GM19035 (cell line): ENCODE data around the gene METTL6.
"Not testable (repeated sequence)": the region's sequence is repeated elsewhere in the genome, so short reads cannot be mapped to it uniquely, and the experiment has no call there.

Source experiments
- ATAC-seq: cut with Tn5 transposase; IDR thresholded peaks from one replicate; pipeline ENCODE4 v1.9.1; 2021; ENCODE audit not compliant: unreplicated experiment

Gene METTL6

GRCh38 chr3:15375461-15376000 lies 51.8 kb downstream of the METTL6 start:
- ATAC-seq = no peak

GRCh38 chr3:15372918-15373317 lies 54.4 kb downstream of the METTL6 start:
- ATAC-seq = no peak

- no peak for ATAC-seq
Measured at GRCh38 chr3:15368561-15369135, 58.7 kb downstream of the METTL6 start.

- ATAC-seq = no peak
Measured at GRCh38 chr3:15367059-15367458, 60.3 kb downstream of the METTL6 start.

- ATAC-seq = not testable (repeated sequence)
Measured at GRCh38 chr3:15364078-15364477, 63.3 kb downstream of the METTL6 start.

DNA sequence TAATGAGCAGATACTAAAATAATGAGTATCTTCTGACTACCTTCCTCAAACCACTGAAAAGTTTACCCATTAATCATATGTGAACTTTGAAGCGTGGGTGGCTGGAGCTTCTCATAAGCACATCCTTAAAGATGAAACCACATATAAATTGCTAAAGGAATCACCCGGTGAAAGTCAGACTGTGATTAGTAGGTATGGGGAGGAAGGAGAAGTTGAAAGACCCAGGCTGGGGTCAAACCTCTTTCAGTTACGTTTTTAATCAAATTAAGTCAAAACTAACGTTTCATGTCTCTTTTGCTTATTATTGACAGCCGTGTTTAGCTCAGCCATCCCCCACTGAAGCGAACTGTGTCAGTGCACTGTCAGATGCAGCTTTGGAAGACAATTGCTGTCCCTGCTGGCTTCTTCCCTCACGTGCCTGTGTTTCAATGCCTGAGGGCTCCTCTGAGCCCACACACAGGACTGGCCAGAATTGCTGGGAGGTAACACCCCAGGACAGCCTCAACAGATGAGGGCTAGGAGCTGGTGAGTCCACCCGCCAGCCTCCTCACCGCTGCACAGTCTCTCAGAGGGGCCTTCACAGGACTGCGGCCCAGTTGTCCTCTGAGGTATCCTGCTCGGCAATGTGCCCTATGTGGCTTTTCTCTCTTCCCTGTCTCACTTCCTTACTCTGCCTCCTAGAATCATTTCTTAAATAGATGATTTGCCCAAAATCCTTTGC lies 65.7 kb downstream of the METTL6 start:
- ATAC-seq = peak; percentile 84

DNA sequence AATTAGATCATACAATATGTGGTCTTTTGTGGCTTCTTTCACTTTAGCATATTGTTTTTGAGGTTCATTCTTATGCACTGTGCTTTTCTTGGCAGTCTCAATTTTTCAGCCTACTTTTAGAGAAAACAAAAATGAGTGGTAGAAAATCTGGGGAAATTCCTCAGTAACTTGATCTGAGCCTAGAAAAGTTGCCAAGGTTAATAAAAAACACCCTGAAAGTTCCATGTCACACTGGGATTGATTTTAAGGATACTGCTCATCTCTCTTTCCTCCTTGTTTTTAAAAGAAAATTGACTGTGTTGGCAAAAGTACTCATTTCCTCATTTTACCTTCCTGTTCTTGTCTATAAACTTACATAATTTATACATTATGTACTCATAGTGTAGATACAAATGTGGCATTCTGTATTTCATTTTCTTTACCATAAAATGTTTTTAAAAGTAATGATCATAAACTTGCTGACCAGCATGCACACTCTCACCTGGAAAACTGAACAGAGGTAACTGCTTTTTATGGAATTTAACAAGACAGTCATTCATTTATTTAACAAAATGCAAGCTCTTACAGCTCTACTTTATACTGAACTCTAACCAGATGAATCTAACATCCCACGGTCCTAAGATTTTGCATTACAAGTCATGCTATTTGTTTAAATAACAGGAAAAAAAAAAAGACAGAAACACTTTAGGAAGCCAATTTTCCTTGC lies 66.4 kb downstream of the METTL6 start:
- ATAC-seq = no peak
